ENCODE measurements around the gene KIFC3.

- TF ChIP-seq EZH2 (IDR thresholded peaks at IDR 0.05; ENCODE audit: low read length, unreplicated experiment) (no peak), EZH2phosphoT487 (IDR thresholded peaks at IDR 0.05; ENCODE audit: borderline replicate concordance, low read length) (no peak)
- TF ChIP-seq, protein P1, sequence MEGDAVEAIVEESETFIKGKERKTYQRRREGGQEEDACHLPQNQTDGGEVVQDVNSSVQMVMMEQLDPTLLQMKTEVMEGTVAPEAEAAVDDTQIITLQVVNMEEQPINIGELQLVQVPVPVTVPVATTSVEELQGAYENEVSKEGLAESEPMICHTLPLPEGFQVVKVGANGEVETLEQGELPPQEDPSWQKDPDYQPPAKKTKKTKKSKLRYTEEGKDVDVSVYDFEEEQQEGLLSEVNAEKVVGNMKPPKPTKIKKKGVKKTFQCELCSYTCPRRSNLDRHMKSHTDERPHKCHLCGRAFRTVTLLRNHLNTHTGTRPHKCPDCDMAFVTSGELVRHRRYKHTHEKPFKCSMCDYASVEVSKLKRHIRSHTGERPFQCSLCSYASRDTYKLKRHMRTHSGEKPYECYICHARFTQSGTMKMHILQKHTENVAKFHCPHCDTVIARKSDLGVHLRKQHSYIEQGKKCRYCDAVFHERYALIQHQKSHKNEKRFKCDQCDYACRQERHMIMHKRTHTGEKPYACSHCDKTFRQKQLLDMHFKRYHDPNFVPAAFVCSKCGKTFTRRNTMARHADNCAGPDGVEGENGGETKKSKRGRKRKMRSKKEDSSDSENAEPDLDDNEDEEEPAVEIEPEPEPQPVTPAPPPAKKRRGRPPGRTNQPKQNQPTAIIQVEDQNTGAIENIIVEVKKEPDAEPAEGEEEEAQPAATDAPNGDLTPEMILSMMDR (conservative IDR thresholded peaks at IDR 0.05; ENCODE audit: low read depth, low read length), result no peak
Observed at GRCh38 chr16:57785385-57785784, 16.9 kb downstream of the KIFC3 start.

All from PC-3 (cell line).